H9 (cell line): ENCODE measurements around the gene CASD1. TPM values are rescaled to one million over a fixed set of nuclear protein-coding genes. Genes with fewer than 3 reads are reported as not detected.

Experiments
- DNase-seq: peaks from one replicate; pipeline ENCODE4 v3.0.0-alpha.2; 2017
- H2AFZ ChIP-seq: one replicate; pipeline ENCODE4 v1.6.1; 2013; ENCODE audit warnings: mild to moderate bottlenecking, low read length, control low read depth, moderate library complexity
- H2AK5ac ChIP-seq: 2 replicates; pipeline ENCODE4 v1.6.1; 2013; ENCODE audit warnings: low read length, control low read depth, mixed read lengths; ENCODE audit not compliant: insufficient read length
- H2BK120ac ChIP-seq: one replicate; pipeline ENCODE4 v1.6.1; 2013; ENCODE audit warnings: low read depth, mild to moderate bottlenecking, low read length, control low read depth, inconsistent platforms; ENCODE audit not compliant: poor library complexity, severe bottlenecking
- H2BK12ac ChIP-seq: 2 replicates; pipeline ENCODE4 v1.6.1; 2013; ENCODE audit warnings: low read length, control low read depth, mixed read lengths, low read depth; ENCODE audit not compliant: insufficient read length
- H2BK15ac ChIP-seq: 2 replicates; pipeline ENCODE4 v1.6.1; 2013; ENCODE audit warnings: low read depth, low read length, control low read depth
- H2BK20ac ChIP-seq: one replicate; pipeline ENCODE4 v1.6.1; 2013; ENCODE audit warnings: low read depth, mild to moderate bottlenecking, low read length, control low read depth, inconsistent platforms; ENCODE audit not compliant: poor library complexity, severe bottlenecking
- H2BK5ac ChIP-seq: 2 replicates; pipeline ENCODE4 v1.6.1; 2013; ENCODE audit warnings: low read length, control low read depth, mixed read lengths; ENCODE audit not compliant: insufficient read length
- H3K14ac ChIP-seq: 2 replicates; pipeline ENCODE4 v1.6.1; 2013; ENCODE audit warnings: low read length, control low read depth; ENCODE audit not compliant: insufficient read depth
- H3K18ac ChIP-seq: 2 replicates; pipeline ENCODE4 v1.6.1; 2013; ENCODE audit warnings: low read depth, mild to moderate bottlenecking, mixed read lengths, low read length, control low read depth; ENCODE audit not compliant: insufficient read length
- H3K23ac ChIP-seq: 2 replicates; pipeline ENCODE4 v1.6.1; 2013; ENCODE audit warnings: low read length, control low read depth, mixed read lengths, low read depth; ENCODE audit not compliant: insufficient read length
- H3K23me2 ChIP-seq: 2 replicates; pipeline ENCODE4 v1.6.1; 2013; ENCODE audit warnings: low read depth, mild to moderate bottlenecking, mixed read lengths, low read length, control low read depth; ENCODE audit not compliant: insufficient read length, poor library complexity, severe bottlenecking
- H3K27ac ChIP-seq: 2 replicates; pipeline ENCODE4 v1.5.1; 2013; ENCODE audit warnings: low read length, control low read depth, mixed read lengths, low read depth; ENCODE audit not compliant: insufficient read length
- H3K27me3 ChIP-seq: 2 replicates; pipeline ENCODE4 v1.6.1; 2013; ENCODE audit warnings: low read length, control low read depth, inconsistent platforms; ENCODE audit not compliant: insufficient read depth
- H3K4ac ChIP-seq: 2 replicates; pipeline ENCODE4 v1.6.1; 2013; ENCODE audit warnings: low read depth, mild to moderate bottlenecking, control low read depth, inconsistent platforms, low read length, moderate library complexity
- H3K4me1 ChIP-seq: 2 replicates; pipeline ENCODE4 v1.6.1; 2013; ENCODE audit warnings: low read length, control low read depth, inconsistent platforms; ENCODE audit not compliant: insufficient read depth
- H3K4me2 ChIP-seq: 2 replicates; pipeline ENCODE4 v1.6.1; 2013; ENCODE audit warnings: low read length, control low read depth, mixed read lengths; ENCODE audit not compliant: insufficient read length, insufficient read depth
- H3K56ac ChIP-seq: 2 replicates; pipeline ENCODE4 v1.6.1; 2013; ENCODE audit warnings: low read depth, mild to moderate bottlenecking, mixed read lengths, low read length, control low read depth; ENCODE audit not compliant: insufficient read length
- H3K79me1 ChIP-seq: 2 replicates; pipeline ENCODE4 v1.6.1; 2013; ENCODE audit warnings: low read depth, mild to moderate bottlenecking, moderate library complexity, low read length, control low read depth, inconsistent platforms; ENCODE audit not compliant: insufficient read depth, poor library complexity, severe bottlenecking
- H3K79me2 ChIP-seq: 2 replicates; pipeline ENCODE4 v1.6.1; 2013; ENCODE audit warnings: low read length, control low read depth, inconsistent platforms; ENCODE audit not compliant: insufficient read depth
- H3K9ac ChIP-seq: 2 replicates; pipeline ENCODE4 v1.6.1; 2013; ENCODE audit warnings: low read length, control low read depth, mixed read lengths; ENCODE audit not compliant: insufficient read length; ENCODE audit errors: extremely low read depth
- H3K9me3 ChIP-seq: one replicate; pipeline ENCODE4 v1.6.1; 2013; ENCODE audit warnings: low read depth, low read length, inconsistent platforms; ENCODE audit not compliant: control insufficient read depth
- H3T11ph ChIP-seq: one replicate; pipeline ENCODE4 v1.6.1; 2013; ENCODE audit warnings: mild to moderate bottlenecking, low read length, control low read depth, inconsistent platforms
- H4K20me1 ChIP-seq: one replicate; pipeline ENCODE4 v1.6.1; 2013; ENCODE audit not compliant: control insufficient read depth, insufficient read length, insufficient read depth
- H4K5ac ChIP-seq: 2 replicates; pipeline ENCODE4 v1.6.1; 2013; ENCODE audit warnings: low read depth, mild to moderate bottlenecking, mixed read lengths, low read length, control low read depth; ENCODE audit not compliant: insufficient read length
- H4K8ac ChIP-seq: replicated peaks from 2 replicates; pipeline ENCODE4 v1.6.1; 2013; ENCODE audit warnings: low read length, control low read depth, mixed read lengths, low read depth; ENCODE audit not compliant: insufficient read length
- H4K91ac ChIP-seq: 2 replicates; pipeline ENCODE4 v1.6.1; 2013; ENCODE audit warnings: low read depth, mild to moderate bottlenecking, moderate library complexity, mixed read lengths, low read length, control low read depth; ENCODE audit not compliant: insufficient read length
- H3K27ac Mint-ChIP-seq, 3 experiments: 2 replicates in 2 of 3; 3 replicates in 1 of 3; pipeline ENCODE4 v1.8.0; 2020 to 2021; ENCODE audit warnings: mixed read lengths in 3 of 3, mild to moderate bottlenecking in 1 of 3, moderate library complexity in 1 of 3
- H3K27me3 Mint-ChIP-seq: 2 replicates; pipeline ENCODE4 v1.8.0; 2021; ENCODE audit warnings: low read depth, mild to moderate bottlenecking, moderate library complexity, mixed read lengths
- H3K36me3 Mint-ChIP-seq, 3 experiments: 2 replicates in 2 of 3; 3 replicates in 1 of 3; pipeline ENCODE4 v1.8.0; 2020 to 2021; ENCODE audit warnings: low read depth in 3 of 3, mixed read lengths in 3 of 3; ENCODE audit not compliant: insufficient read depth in 1 of 3
- H3K4me1 Mint-ChIP-seq, 2 experiments: 2 replicates each; pipeline ENCODE4 v1.8.0; 2020; ENCODE audit warnings: mixed read lengths in 2 of 2
- H3K4me3 Mint-ChIP-seq, 2 experiments: 2 replicates in 1 of 2; 3 replicates in 1 of 2; pipeline ENCODE4 v1.8.0; 2020 to 2021; ENCODE audit warnings: mild to moderate bottlenecking in 2 of 2, mixed read lengths in 2 of 2, moderate library complexity in 1 of 2
- H3K9me3 Mint-ChIP-seq, 2 experiments: 2 replicates in 1 of 2; 3 replicates in 1 of 2; pipeline ENCODE4 v1.8.0; 2020; ENCODE audit warnings: mild to moderate bottlenecking in 2 of 2, mixed read lengths in 2 of 2, moderate library complexity in 1 of 2
- CTCF ChIP-seq: fragments of 200-600 bp; sonication (generic); conservative IDR thresholded peaks from 3 replicates; pipeline ENCODE4 v1.8.0; 2021; ENCODE audit warnings: antibody characterized with exemption, mild to moderate bottlenecking
- WGBS: extraction: QIAGEN DNeasy Blood & Tissue Kit; methylation state at CpG from one replicate; pipeline ENCODE4 v1.1.7; 2013; ENCODE audit warnings: missing lambda C conversion rate, low lambda C conversion rate, mixed read lengths; ENCODE audit not compliant: insufficient read length; ENCODE audit errors: extremely low coverage; 5-methylcytosine and 5-hydroxymethylcytosine counted together
- total RNA-seq: library from RNA; stranded (reverse); gene quantifications from 2 replicates; pipeline ENCODE4 v1.2.1, GENCODE V29; 2021

Gene CASD1
- total RNA-seq, 1 experiment from 2014 or later = 21.6 TPM

GRCh38 chr7:94540428-94540827 is 30.8 kb downstream of the CASD1 start:
- no peaks in the 10 kb centered on the region for H3K27me3 Mint-ChIP-seq
- Histone ChIP-seq H4K5ac (no peak overlapping the region), H3K9ac (no peak overlapping the region), H3K9me3 (no peaks in the 10 kb centered on the region), H2AK5ac (no peak overlapping the region), H3K79me1 (no peaks in the 10 kb centered on the region), H2BK5ac (no peak overlapping the region), H3T11ph (no peak overlapping the region), H3K27ac (no peak overlapping the region), H3K79me2 (no peaks in the 10 kb centered on the region), H3K4me2 (no peak overlapping the region), H2BK15ac (no peak overlapping the region), H3K4ac (no peak overlapping the region), H2BK20ac (no peak overlapping the region), H2BK120ac (no peak overlapping the region), H3K23ac (no peak overlapping the region), H2AFZ (no peak overlapping the region), H4K91ac (no peak overlapping the region), H2BK12ac (no peak overlapping the region), H4K8ac (no peak overlapping the region), H4K20me1 (no peaks in the 10 kb centered on the region), H3K23me2 (no peaks in the 10 kb centered on the region), H3K56ac (no peak overlapping the region), H3K14ac (no peak overlapping the region), H3K18ac (no peak overlapping the region), H3K4me1 (no peaks in the 10 kb centered on the region), H3K27me3 (no peaks in the 10 kb centered on the region)
- no peak for DNase-seq
- H3K4me3 Mint-ChIP-seq = no peak overlapping the region
- no peak for TF ChIP-seq CTCF
- H3K36me3 Mint-ChIP-seq = peaks cover 0 to 24% (median 17%) of the 10 kb centered on the region in 3 experiments; a peak in 6 of 7 replicates
- H3K27ac Mint-ChIP-seq = no peak overlapping the region
- no CpG with 5 or more reads among the region's 1 CpG for WGBS
- H3K9me3 Mint-ChIP-seq = no peaks in the 10 kb centered on the region
- no peaks in the 10 kb centered on the region for H3K4me1 Mint-ChIP-seq
